Measurements from ENCODE around the gene PLA2G1B. TPM values are rescaled to one million over a fixed set of nuclear protein-coding genes. Genes with fewer than 3 reads are reported as not detected.

PLA2G1B gene
- total RNA-seq, 4 donors from 2014 or later, result not detected

GRCh38 chr12:120350576-120351350 lies 23.2 kb upstream of the PLA2G1B start:
- H3K4me1 ChIP-seq, result peaks cover 0 to 13% (median 0%) of the 10 kb centered on the region in 3 donors
- 59 to 77% methylated on average over 5 to 6 of the region's 19 CpGs for WGBS, 2 donors (ENCODE audit: low coverage in 1 of 2)

GRCh38 chr12:120347766-120348165 lies 20.2 kb upstream of the PLA2G1B start:
- 94% methylated on average over 3 of the region's 11 CpGs; no CpG with 5 or more reads in 1 of the 2 donors for WGBS, 2 donors (ENCODE audit: low coverage in 1 of 2)
- no peak for ATAC-seq
- no peaks in the 10 kb centered on the region for H3K9me3 ChIP-seq
- no peaks in the 10 kb centered on the region for H3K36me3 ChIP-seq
- H3K4me3 ChIP-seq, result no peak overlapping the region
- TF ChIP-seq POLR2A (IDR thresholded peaks at IDR 0.05) (no peak), CTCF (IDR thresholded peaks at IDR 0.05) (no peak), POLR2AphosphoS5 (IDR thresholded peaks at IDR 0.05) (no peak), EP300 (IDR thresholded peaks at IDR 0.05) (no peak)
- no peak overlapping the region for H3K27ac ChIP-seq
- peaks cover 3% of the 10 kb centered on the region for H3K27me3 ChIP-seq
- peaks cover 0 to 13% (median 0%) of the 10 kb centered on the region in 3 donors for H3K4me1 ChIP-seq

More at GRCh38 chr12:120350576-120351350, 23.2 kb upstream of the PLA2G1B start:
- ATAC-seq, result no peak
- TF ChIP-seq CTCF (IDR thresholded peaks at IDR 0.05) (no peak), POLR2AphosphoS5 (IDR thresholded peaks at IDR 0.05) (no peak), POLR2A (IDR thresholded peaks at IDR 0.05) (no peak), EP300 (IDR thresholded peaks at IDR 0.05) (no peak)
- Histone ChIP-seq H3K27ac (no peak overlapping the region), H3K9me3 (no peaks in the 10 kb centered on the region), H3K36me3 (no peaks in the 10 kb centered on the region), H3K4me3 (peak overlapping the region in 1 of 2 donors; percentile 12), H3K27me3 (no peaks in the 10 kb centered on the region)

GRCh38 chr12:120346681-120347080 lies 19.1 kb upstream of the PLA2G1B start:
- Histone ChIP-seq H3K36me3 (no peaks in the 10 kb centered on the region), H3K27me3 (peaks cover 13% of the 10 kb centered on the region), H3K4me3 (no peak overlapping the region), H3K4me1 (peaks cover 0 to 13% (median 0%) of the 10 kb centered on the region in 3 donors), H3K27ac (no peak overlapping the region), H3K9me3 (no peaks in the 10 kb centered on the region)
- ATAC-seq, result no peak
- TF ChIP-seq EP300 (IDR thresholded peaks at IDR 0.05) (no peak), POLR2A (IDR thresholded peaks at IDR 0.05) (no peak), CTCF (IDR thresholded peaks at IDR 0.05) (no peak), POLR2AphosphoS5 (IDR thresholded peaks at IDR 0.05) (no peak)
- 97% methylated on average over 6 of the region's 7 CpGs; no CpG with 5 or more reads in 1 of the 2 donors for WGBS, 2 donors (ENCODE audit: low coverage in 1 of 2)

GRCh38 chr12:120346031-120346430 lies 18.5 kb upstream of the PLA2G1B start:
- H3K4me3 ChIP-seq, result no peak overlapping the region
- H3K36me3 ChIP-seq, result no peaks in the 10 kb centered on the region
- no peak for ATAC-seq
- H3K4me1 ChIP-seq, result peaks cover 0 to 9% (median 0%) of the 10 kb centered on the region in 3 donors
- H3K27me3 ChIP-seq, result peaks cover 16% of the 10 kb centered on the region
- no peak overlapping the region for H3K27ac ChIP-seq
- H3K9me3 ChIP-seq, result no peaks in the 10 kb centered on the region
- TF ChIP-seq POLR2A (IDR thresholded peaks at IDR 0.05) (no peak), POLR2AphosphoS5 (IDR thresholded peaks at IDR 0.05) (no peak), EP300 (IDR thresholded peaks at IDR 0.05) (no peak), CTCF (IDR thresholded peaks at IDR 0.05) (no peak)
- no CpG with 5 or more reads among the region's 15 CpGs for WGBS, 2 donors (ENCODE audit: low coverage in 1 of 2)

GRCh38 chr12:120343692-120344091 lies 16.1 kb upstream of the PLA2G1B start:
- peaks cover 24% of the 10 kb centered on the region for H3K27me3 ChIP-seq
- no peak overlapping the region for H3K4me3 ChIP-seq
- ATAC-seq, result no peak
- H3K27ac ChIP-seq, result no peak overlapping the region
- TF ChIP-seq EP300 (IDR thresholded peaks at IDR 0.05) (no peak), CTCF (IDR thresholded peaks at IDR 0.05) (no peak), POLR2A (IDR thresholded peaks at IDR 0.05) (no peak)
- no peaks in the 10 kb centered on the region for H3K9me3 ChIP-seq
- 80% methylated on average over 2 to 7 of the region's 8 CpGs for WGBS, 2 donors (ENCODE audit: low coverage in 1 of 2)
- H3K4me1 ChIP-seq, result no peaks in the 10 kb centered on the region
- no peaks in the 10 kb centered on the region for H3K36me3 ChIP-seq

All from gastroesophageal sphincter (tissue), 4 donors.